CD14-positive monocyte (primary cell): ENCODE data around the gene ABCB4. TPM values are rescaled to one million over a fixed set of nuclear protein-coding genes. Genes with fewer than 3 reads are reported as not detected.
"Not testable (repeated sequence)": the region's sequence is repeated elsewhere in the genome, so short reads cannot be mapped to it uniquely, and the experiment has no call there.

Source experiments
- DNase-seq, 3 donors: peaks; one replicate each; pipeline ENCODE4 v3.0.0-alpha.2; 2011 to 2022
- H2AFZ ChIP-seq: 2 replicates; pipeline ENCODE4 v1.6.0; 2012; ENCODE audit warnings: mild to moderate bottlenecking, low read depth, low read length, inconsistent platforms; ENCODE audit not compliant: insufficient read depth, poor library complexity, severe bottlenecking
- H3K27ac ChIP-seq, 2 donors: 1 replicate in 1 of 2; 2 replicates in 1 of 2; pipeline ENCODE4 v1.5.1; 2012 to 2013; ENCODE audit warnings: low read length in 2 of 2, control low read depth in 1 of 2, inconsistent platforms in 1 of 2, low read depth in 1 of 2, mild to moderate bottlenecking in 1 of 2
- H3K27me3 ChIP-seq, 2 donors: one replicate each; pipeline versions ENCODE4 v1.6.0 to v1.6.1; 2011 to 2013; ENCODE audit warnings: low read length in 2 of 2; ENCODE audit not compliant: control insufficient read depth in 2 of 2, insufficient read depth in 2 of 2
- H3K36me3 ChIP-seq, 2 donors: replicated peaks in 1 of 2; 1 replicate in 1 of 2; 2 replicates in 1 of 2; pipeline versions ENCODE4 v1.5.1 to v1.6.1; 2012 to 2013; ENCODE audit warnings: low read length in 2 of 2, control low read depth in 1 of 2, inconsistent platforms in 1 of 2, mild to moderate bottlenecking in 1 of 2; ENCODE audit not compliant: insufficient read depth in 2 of 2, control insufficient read depth in 1 of 2
- H3K4me1 ChIP-seq, 2 donors: 1 replicate in 1 of 2; 2 replicates in 1 of 2; pipeline versions ENCODE4 v1.5.1 to v1.6.1; 2012 to 2013; ENCODE audit warnings: low read length in 2 of 2, control low read depth in 1 of 2, inconsistent platforms in 1 of 2, mild to moderate bottlenecking in 1 of 2, moderate library complexity in 1 of 2; ENCODE audit not compliant: insufficient read depth in 2 of 2, control insufficient read depth in 1 of 2
- H3K4me2 ChIP-seq: replicated peaks from 2 replicates; pipeline ENCODE3; 2012; ENCODE audit warnings: low read length, moderate library complexity, mild to moderate bottlenecking; ENCODE audit not compliant: poor library complexity, severe bottlenecking; ENCODE audit errors: extremely low read depth
- H3K4me3 ChIP-seq, 3 experiments: fragments of 200-600 bp in 1 of 3; sonication (generic) in 1 of 3; replicated peaks in 1 of 3; 1 replicate in 2 of 3; 2 replicates in 1 of 3; pipeline ENCODE4 v1.5.1; 2011 to 2013; ENCODE audit warnings: low read length in 3 of 3, mild to moderate bottlenecking in 3 of 3, control low read depth in 2 of 3, low read depth in 2 of 3, inconsistent platforms in 1 of 3, moderate library complexity in 1 of 3
- H3K79me2 ChIP-seq: 2 replicates; pipeline ENCODE4 v1.6.0; 2012; ENCODE audit warnings: mild to moderate bottlenecking, control low read depth, inconsistent platforms, low read length, moderate library complexity; ENCODE audit not compliant: insufficient read depth
- H3K9ac ChIP-seq: 2 replicates; pipeline ENCODE4 v1.6.0; 2017; ENCODE audit warnings: low read length, mild to moderate bottlenecking; ENCODE audit not compliant: insufficient read depth, poor library complexity, severe bottlenecking
- H3K9me3 ChIP-seq, 2 donors: replicated peaks in 1 of 2; 1 replicate in 1 of 2; 2 replicates in 1 of 2; pipeline versions ENCODE4 v1.5.1 to v1.6.1; 2012 to 2013; ENCODE audit warnings: low read length in 2 of 2, control low read depth in 1 of 2; ENCODE audit not compliant: control insufficient read depth in 1 of 2, insufficient read depth in 1 of 2
- H4K20me1 ChIP-seq: 2 replicates; pipeline ENCODE4 v1.6.0; 2012; ENCODE audit warnings: mild to moderate bottlenecking, low read length, control low read depth, moderate library complexity; ENCODE audit not compliant: insufficient read depth
- H3K27ac Mint-ChIP-seq, 7 donors: one replicate each; pipeline ENCODE4 v1.8.0; 2020; ENCODE audit warnings: mild to moderate bottlenecking in 7 of 7, mixed read lengths in 7 of 7, moderate library complexity in 6 of 7, inconsistent platforms in 2 of 7
- H3K27me3 Mint-ChIP-seq, 3 donors: one replicate each; pipeline ENCODE4 v1.8.0; 2021 to 2022; ENCODE audit warnings: low read depth in 3 of 3, mild to moderate bottlenecking in 3 of 3, mixed read lengths in 3 of 3, moderate library complexity in 3 of 3, inconsistent platforms in 1 of 3
- H3K36me3 Mint-ChIP-seq, 2 donors: one replicate each; pipeline ENCODE4 v1.8.0; 2020; ENCODE audit warnings: mixed read lengths in 2 of 2, inconsistent platforms in 1 of 2, mild to moderate bottlenecking in 1 of 2
- H3K4me1 Mint-ChIP-seq: one replicate; pipeline ENCODE4 v1.8.0; 2020; ENCODE audit warnings: mild to moderate bottlenecking, mixed read lengths
- H3K4me3 Mint-ChIP-seq, 2 donors: one replicate each; pipeline ENCODE4 v1.8.0; 2020; ENCODE audit warnings: mild to moderate bottlenecking in 2 of 2, mixed read lengths in 2 of 2, moderate library complexity in 1 of 2
- H3K9me3 Mint-ChIP-seq, 7 donors: one replicate each; pipeline ENCODE4 v1.8.0; 2020 to 2022; ENCODE audit warnings: mixed read lengths in 7 of 7, mild to moderate bottlenecking in 6 of 7, moderate library complexity in 6 of 7, inconsistent platforms in 2 of 7
- CTCF ChIP-seq: fragments of 200-600 bp; IDR thresholded peaks from one replicate; pipeline ENCODE4 v1.8.0; 2022; ENCODE audit warnings: antibody characterized with exemption, mild to moderate bottlenecking
- WGBS: methylation state at CpG from one replicate; pipeline ENCODE4 v1.1.5; 2013; ENCODE audit warnings: missing lambda C conversion rate; ENCODE audit not compliant: insufficient coverage; 5-methylcytosine and 5-hydroxymethylcytosine counted together
- intact Hi-C, 2 donors: fragments of 100-400 bp; cut with micrococcal nuclease; formaldehyde crosslinking; loops; one replicate each; pipeline versions ENCODE4 v1.15.0 to v1.15.1; 2023
- polyA plus RNA-seq, 3 donors: library from polyadenylated mRNA; depleted of rRNA in 1 of 3; unstranded in 2 of 3; stranded (reverse) in 1 of 3; fragments of 300-500 nt in 2 of 3; fragments of >200 nt in 1 of 3; fragmentation: Illumina TruSeq in 2 of 3; gene quantifications; 1 replicate in 2 of 3; 2 replicates in 1 of 3; pipeline ENCODE4 v1.2.3, GENCODE V29; 2012 to 2021

Gene ABCB4
- polyA plus RNA-seq, 3 donors, result 0.09 TPM; not detected in 2

- intact Hi-C loops, result no loop called here
- no peak overlapping the region for H3K4me3 ChIP-seq
- no peak overlapping the region for H2AFZ ChIP-seq
- H3K9me3 Mint-ChIP-seq, result peaks cover 0 to under 1% (median 0%) of the 10 kb centered on the region in 7 donors
- H3K4me1 Mint-ChIP-seq, result peaks cover 29% of the 10 kb centered on the region
- peaks cover 6 to 17% (median 12%) of the 10 kb centered on the region in 3 donors for H3K27me3 Mint-ChIP-seq
- H3K27ac Mint-ChIP-seq, result no peak overlapping the region
- H4K20me1 ChIP-seq, result no peaks in the 10 kb centered on the region
- no peak for TF ChIP-seq CTCF
- no peaks in the 10 kb centered on the region for H3K9me3 ChIP-seq
- WGBS, result 50% methylated on average over 2 of the region's 2 CpGs
- no peaks in the 10 kb centered on the region for H3K79me2 ChIP-seq
- H3K36me3 ChIP-seq, result no peaks in the 10 kb centered on the region
- H3K27me3 ChIP-seq, result peaks cover 4 to 11% of the 10 kb centered on the region in 2 donors
- H3K4me1 ChIP-seq, result peaks cover 26 to 31% of the 10 kb centered on the region in 2 donors
- no peaks in the 10 kb centered on the region for H3K36me3 Mint-ChIP-seq
- no peak overlapping the region for H3K9ac ChIP-seq
- no peak overlapping the region for H3K27ac ChIP-seq
- no peak for DNase-seq
- no peak overlapping the region for H3K4me3 Mint-ChIP-seq
- H3K4me2 ChIP-seq, result no peak overlapping the region
These were observed 2.3 kb downstream of the ABCB4 start for GRCh38 chr7:87473192-87473591.

GRCh38 chr7:87471473-87471872 is 4.0 kb downstream of the ABCB4 start:
- DNase-seq, result no peak
- Histone ChIP-seq H3K9me3 (no peaks in the 10 kb centered on the region), H3K4me2 (no peak overlapping the region), H3K9ac (no peak overlapping the region), H4K20me1 (no peaks in the 10 kb centered on the region), H3K36me3 (no peaks in the 10 kb centered on the region), H3K4me3 (no peak overlapping the region), H3K79me2 (no peaks in the 10 kb centered on the region), H3K27ac (no peak overlapping the region), H3K27me3 (peaks cover 0 to 7% of the 10 kb centered on the region in 2 donors), H2AFZ (no peak overlapping the region), H3K4me1 (peaks cover 26 to 31% of the 10 kb centered on the region in 2 donors)
- Mint-ChIP-seq H3K27ac (no peak overlapping the region), H3K4me3 (no peak overlapping the region), H3K9me3 (peaks cover 0 to 2% (median 0%) of the 10 kb centered on the region in 7 donors), H3K36me3 (no peaks in the 10 kb centered on the region), H3K4me1 (peaks cover 29% of the 10 kb centered on the region), H3K27me3 (peaks cover 6 to 12% (median 12%) of the 10 kb centered on the region in 3 donors)
- WGBS, result no CpG with 5 or more reads among the region's 2 CpGs
- TF ChIP-seq CTCF, result no peak
- intact Hi-C loops, result no loop called here

GRCh38 chr7:87469204-87469603 is 6.3 kb downstream of the ABCB4 start:
- H3K27ac ChIP-seq, H3K27me3 ChIP-seq, H3K79me2 ChIP-seq, H3K27me3 Mint-ChIP-seq, H3K9ac ChIP-seq, H3K36me3 ChIP-seq, H3K36me3 Mint-ChIP-seq, H3K9me3 ChIP-seq, intact Hi-C loops, H3K9me3 Mint-ChIP-seq, H2AFZ ChIP-seq, H3K4me3 Mint-ChIP-seq, H4K20me1 ChIP-seq, H3K4me3 ChIP-seq, DNase-seq, H3K4me2 ChIP-seq, H3K27ac Mint-ChIP-seq: not testable (repeated sequence)
- peaks cover 10 to 12% of the 10 kb centered on the region in 2 donors for H3K4me1 ChIP-seq
- H3K4me1 Mint-ChIP-seq, result peaks cover 12% of the 10 kb centered on the region
